Embryonic facial prominence (tissue), 1 donor: Measurements from ENCODE around the gene BLOC1S3.

Experiments
- DNase-seq: peaks from one replicate; pipeline ENCODE4 v3.0.0-alpha.2; 2016; ENCODE audit errors: extremely low spot score

The BLOC1S3 gene, protein sequence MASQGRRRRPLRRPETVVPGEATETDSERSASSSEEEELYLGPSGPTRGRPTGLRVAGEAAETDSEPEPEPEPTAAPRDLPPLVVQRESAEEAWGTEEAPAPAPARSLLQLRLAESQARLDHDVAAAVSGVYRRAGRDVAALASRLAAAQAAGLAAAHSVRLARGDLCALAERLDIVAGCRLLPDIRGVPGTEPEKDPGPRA

DNA sequence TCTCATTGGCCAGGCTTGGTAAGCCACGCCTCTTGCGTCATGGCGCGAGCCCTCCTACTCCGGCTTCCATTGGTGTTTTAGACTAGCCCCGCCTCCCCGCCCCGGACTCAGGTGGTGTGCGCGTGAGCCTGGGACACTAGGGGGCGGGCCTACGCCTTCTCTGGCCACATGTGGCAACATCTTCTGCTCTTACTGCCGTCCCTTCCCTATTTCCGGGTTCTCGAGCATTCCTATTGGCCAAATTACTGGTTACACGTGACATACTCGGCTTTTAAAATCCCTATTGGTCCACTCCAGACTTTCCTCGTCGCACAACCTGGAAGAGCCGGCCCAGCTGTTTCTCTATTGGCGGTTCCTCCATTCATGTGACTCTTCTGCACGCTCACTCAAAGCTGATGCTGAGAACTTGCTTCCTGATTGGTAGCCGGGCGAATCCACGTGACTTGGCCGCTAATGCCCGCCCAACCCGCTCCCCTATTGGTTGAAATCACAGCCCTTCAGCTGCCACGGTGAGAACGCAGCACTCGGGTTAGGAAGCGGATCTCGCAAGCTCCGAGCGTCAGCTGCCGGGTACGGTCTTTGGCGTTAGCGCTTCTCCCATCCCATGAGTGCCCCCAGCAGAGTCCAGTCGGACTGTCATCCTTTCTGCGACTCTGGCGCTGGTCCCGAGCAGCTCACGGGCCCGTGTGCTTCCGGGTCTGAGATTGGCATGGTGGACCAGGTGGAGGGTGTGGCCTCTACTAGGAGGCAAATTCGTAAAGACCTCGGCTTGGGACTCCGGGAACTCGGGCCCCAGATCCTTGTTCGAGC, at the start of gene BLOC1S3:
Gene BLOC1S3 (plus strand): TSS at position 523 of the 810 bp plus-strand sequence. CDS start 513 bp downstream, outside the sequence.
- peak; percentile 100 for DNase-seq

DNA sequence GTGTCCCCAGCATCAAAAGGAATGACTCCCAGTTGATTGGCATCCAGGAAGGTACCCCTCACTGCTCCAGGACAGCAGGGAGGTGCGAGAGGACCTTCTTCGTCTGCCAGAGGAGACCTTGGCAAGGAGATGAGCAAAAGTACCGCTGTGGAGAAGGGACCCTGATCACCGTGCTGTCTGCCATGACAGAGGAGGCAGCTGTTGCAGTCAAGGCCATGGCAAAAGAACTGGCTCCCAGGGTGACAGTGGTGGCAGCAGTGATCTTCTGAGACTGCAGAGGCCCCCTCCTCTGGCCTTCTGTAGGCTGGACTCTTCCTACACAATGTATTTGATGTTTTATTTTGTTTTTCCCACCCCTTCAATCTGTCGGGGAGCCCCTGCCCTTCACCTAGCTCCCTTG, 49.8 kb upstream of the BLOC1S3 start:
- DNase-seq, result no peak

DNA sequence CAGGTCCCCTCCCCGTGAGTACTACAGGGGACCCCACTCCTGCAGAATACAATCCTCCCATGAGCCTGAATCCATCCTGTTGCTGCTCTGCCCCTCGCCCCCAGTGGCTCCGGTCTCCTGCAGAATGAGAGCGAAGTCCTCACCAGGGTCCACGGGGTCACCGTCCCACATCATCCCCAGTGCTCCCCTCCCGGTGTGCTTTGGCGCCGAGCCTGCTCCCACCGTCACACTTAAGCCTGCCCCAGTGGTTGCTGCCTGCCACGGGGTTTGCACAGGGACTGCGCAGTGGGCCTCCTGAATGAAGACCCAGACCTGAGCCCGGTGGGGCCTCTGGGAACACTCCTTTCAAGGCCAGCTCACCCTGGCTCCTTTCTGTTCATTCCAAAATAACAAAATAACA, 48.3 kb upstream of the BLOC1S3 start:
- no peak for DNase-seq

DNA sequence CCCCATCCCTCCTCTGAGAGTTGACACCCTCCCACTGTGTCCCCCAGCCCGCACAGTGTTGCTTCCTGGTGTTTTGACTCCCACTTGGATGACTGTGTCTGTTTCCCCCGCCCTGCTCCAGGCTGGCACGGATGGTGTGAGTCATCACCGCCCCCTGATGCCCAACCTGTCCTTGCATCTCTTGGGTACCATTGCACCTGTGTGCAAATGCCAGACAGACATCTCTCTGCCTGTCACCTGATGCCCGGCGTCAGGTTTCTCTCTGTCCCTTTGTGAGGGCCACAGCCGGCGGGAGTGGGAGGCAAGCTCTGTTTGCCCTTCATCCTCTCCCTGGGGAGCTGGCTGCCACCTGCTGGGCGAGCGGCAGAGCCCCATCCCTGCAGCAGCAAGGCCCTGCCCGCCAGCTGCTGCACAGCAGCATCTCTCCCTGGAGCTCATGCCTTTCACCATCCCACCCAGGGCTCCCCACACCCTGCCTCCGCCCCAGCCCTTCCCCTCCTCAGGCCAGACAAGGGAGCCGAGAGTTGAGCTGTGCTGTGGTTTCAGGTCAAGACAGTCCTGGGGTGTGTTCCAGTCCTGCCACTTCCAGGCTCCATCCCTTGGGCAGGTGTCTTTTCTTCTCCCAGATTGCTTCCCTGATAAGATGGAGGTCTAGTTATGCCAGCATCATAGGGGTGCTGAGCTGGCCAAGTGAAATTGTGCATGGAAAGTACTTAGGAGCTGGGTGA, 47.5 kb upstream of the BLOC1S3 start:
- DNase-seq, result no peak

DNA sequence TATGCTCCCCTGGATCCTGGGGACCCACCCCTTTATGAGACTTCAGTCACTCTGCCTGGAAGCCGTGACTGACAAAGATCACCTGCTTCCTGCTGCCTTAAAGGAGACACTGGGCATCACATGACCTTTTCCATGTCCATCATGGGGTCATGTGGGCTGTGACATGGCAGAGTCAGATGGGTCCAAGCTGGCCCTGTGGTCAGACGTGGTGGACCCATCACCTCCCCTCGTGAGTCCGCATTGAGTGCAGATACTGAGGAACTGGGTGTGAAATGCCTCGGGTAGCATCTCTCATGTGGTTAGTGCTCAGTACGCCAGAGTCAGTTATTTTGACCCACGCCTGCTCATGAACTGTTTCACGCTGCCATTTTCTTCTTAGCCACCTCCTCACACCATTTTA, 44.9 kb upstream of the BLOC1S3 start:
- DNase-seq, result no peak

DNA sequence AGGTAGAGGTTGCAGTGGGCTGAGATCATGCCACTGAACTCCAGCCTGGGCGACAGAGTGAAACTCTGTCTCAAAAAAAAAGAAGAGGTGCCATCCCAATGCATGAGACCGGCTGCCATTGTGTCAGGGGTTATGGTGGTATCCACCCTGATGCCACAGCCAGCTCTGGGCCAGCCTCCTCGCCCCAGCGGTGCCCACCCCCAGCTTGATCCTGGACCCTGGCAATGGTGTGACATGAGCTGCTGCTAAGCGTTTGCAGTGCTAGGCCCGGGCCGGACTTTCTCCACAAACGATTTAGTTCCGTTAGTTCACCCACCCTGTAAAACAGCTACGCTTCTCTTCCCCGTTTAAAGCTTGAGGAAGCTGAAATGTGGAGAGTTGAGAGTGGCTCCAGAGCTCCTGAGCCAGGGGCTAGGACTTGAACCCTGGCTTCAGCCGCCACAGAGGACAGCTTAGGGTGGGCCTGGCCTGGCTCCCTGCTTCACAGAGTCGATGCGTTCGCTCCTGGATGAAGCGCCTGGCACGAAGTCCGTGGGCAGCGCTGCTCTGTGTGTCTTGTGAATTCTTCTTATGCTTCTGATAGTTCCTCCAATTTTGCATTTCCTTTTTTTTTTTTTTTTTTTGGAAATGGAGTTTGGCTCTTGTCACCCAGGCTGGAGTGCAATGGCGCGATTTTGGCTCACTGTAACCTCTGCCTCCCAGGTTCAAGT, 43.3 kb upstream of the BLOC1S3 start:
- no peak for DNase-seq

DNA sequence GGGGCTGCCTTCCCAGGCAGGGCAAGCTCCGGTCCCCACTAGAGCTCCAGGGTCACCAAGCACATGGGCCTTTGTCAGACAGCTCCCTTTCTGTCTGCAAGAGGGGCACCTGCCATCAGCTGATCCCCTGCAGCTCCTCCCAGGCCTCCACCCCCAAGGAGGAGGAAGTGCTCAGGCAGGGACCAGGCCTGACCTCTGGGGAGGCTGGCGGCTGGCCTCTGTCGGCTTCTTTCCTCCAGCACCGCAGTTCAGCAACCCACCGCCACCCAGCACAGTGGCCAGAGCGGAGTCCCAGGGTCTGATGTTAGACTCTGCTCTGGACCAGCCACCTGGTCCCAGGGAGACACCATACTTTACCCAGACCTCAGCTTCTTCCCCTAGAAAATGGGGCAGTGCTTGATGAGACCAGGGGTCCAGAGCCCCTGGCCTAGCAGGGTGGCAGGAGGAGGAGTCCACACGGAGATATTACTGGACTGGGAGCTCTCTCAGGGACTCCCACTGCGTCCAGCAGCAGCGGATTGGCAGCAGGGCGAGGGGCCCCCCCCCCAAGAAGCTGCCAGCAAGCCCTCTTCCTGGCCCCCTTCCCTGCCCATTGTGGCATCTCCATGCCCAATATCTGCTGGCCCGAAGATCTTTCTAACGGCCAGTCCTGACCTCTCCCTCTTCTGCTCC, 41.9 kb upstream of the BLOC1S3 start:
- no peak for DNase-seq

DNA sequence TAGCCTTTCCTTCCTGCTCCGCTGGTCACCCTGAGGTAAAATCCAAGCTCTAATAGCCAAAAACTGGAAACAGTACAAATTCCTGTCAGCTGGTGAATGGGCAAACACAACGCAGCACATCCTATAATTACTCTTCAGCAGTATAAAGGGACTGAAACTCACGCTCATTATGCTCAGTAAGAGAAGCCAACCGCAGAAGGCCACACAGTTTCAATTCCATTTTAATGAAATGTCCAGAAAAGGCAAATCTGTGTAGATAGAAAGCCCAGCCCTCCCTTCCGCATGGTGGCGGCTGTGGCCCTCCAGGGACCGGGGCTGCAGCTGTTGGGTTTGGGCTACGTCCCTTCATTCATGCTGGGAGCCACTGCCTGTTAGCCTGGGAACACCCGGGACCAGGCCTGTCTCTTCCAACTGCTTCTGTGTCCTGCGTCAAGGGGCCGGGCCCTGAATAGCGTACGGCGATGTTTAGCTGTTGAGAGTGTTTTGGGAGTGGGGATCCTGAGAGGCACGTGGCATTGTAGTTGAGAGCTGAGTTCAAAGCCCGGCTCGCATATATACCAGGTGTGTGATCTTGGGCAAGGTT, 41.3 kb upstream of the BLOC1S3 start:
- no peak for DNase-seq

DNA sequence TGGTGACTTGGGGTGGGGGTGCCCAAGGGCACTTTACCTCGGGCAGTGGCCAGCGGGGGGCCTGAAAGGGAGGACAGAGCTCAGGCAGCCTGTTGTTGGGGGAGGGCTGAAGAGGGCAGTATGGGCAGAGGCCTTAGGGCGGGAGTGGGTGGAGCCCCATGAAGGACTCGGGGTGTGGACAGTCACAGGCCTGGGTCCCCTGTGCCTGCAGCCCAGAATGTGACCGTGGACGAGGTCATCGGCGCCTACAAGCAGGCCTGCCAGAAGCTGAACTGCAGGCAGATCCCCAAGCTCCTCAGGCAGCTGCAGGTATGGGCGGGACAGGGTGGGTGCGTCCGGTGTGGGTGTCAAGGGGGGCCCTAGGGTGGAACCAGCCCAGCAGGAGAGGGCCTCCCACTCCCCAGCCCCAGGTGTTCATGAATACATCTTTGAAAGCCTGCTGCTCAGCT, 40.3 kb upstream of the BLOC1S3 start:
- DNase-seq, result no peak

DNA sequence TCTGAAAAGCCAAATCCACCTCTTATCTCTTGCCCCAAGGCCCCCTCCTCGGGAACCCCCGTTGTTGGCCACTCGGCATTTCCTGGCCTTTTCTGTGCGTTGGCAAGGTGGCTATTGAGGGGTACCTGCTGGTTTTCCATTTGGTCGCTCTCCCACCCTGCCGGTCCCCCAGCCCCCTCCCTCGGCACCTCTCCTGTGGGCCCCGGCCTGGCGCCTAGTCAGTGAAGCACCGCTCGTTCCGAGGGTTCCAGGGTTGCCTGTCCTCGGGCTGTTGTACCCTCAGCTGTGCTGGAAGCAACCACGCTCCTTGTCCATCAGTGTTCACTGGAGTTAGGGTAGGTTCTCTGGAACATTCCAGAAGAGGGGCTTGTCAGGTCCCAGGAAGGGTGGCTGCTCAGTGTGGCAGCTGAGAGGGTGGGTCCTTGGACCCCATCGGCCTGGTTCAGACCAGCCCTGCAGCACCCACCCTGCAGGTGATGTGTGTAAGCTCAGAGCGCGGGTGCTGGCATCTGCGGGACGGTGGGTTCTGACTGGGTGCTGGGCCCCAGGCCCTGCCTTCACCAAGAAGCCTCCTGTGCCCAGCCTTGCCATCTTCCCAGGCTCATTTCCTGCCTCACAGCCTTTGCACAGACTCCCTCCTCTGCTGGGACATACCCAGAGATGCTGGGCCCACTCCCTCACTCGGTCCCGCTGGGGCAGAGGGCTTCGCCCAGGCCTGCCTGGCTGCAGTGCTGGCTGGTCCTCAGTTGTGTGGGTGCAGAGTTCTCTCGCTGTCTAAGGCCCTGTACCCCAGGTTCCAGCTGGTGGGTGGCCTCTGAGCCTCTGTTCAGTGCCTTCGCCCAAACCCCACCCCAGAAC, 39.1 kb upstream of the BLOC1S3 start:
- no peak for DNase-seq

DNA sequence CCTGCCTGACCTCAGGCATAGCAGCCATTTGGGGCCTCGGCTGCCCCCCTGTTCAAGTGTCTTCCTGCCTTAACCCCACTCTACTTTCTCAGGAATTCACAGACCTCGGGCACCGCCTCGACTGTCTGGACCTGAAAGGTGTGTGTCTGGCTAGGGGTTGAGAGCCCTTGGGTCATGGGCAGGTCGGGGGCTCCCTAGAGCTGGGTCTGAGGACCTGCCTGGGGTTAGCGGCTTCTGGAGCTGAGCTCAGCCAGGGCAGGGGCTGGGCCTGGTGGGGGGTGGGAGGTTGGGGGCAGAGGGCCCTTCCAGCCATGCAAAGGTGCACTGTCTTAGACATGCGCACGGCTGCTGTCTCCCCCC, 38.5 kb upstream of the BLOC1S3 start:
- DNase-seq, result no peak

DNA sequence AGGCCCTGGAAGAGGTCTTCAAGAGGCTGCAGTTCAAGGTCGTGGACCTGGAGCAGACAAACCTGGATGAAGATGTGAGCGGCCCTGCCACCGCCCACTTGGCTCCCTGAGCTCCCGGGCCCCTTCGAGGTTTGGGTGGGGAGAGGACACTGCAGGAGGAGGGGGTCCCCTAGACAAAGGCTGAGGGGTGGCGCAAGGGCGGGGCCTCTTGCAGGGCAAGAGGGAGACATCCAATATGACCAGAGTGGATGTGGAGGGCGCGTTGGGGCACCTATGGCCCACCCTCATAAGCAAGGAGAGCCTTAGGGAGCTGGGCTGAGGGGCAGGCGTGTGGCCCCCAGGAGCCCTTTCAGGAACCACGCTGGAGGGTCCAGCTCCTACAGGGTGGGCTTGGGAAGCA, 38.1 kb upstream of the BLOC1S3 start:
- no peak for DNase-seq

DNA sequence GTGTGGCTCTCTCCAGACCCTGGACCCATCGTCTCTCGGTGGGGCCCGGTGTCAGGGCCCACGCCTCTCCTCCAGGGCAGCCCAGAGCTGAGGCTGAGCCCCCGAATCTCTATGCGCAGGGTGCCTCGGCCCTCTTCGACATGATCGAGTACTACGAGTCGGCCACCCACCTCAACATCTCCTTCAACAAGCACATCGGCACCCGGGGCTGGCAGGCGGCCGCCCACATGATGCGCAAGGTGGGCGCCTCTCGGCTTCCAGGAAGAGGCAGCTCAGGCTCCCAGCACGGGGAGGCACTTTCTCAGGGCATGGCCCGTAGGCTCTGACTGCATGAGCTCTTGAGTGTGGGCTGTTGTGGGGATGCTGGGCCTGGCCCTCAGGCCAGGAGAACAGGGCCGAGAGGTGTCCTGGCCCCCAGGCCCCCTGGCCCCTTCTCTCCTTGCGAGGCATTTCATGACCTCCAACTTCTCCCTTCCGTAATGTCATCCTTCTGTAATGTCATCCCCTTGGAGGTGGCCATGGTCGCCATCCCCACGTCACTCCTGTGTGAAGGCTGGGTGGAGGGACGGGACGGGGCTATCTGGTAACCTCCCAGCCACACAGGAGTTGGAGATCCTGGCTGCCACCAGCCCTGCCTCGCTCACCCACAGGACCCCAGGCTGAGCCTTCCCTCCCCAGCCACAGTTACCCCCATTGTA, 37.2 kb upstream of the BLOC1S3 start:
- no peak for DNase-seq

DNA sequence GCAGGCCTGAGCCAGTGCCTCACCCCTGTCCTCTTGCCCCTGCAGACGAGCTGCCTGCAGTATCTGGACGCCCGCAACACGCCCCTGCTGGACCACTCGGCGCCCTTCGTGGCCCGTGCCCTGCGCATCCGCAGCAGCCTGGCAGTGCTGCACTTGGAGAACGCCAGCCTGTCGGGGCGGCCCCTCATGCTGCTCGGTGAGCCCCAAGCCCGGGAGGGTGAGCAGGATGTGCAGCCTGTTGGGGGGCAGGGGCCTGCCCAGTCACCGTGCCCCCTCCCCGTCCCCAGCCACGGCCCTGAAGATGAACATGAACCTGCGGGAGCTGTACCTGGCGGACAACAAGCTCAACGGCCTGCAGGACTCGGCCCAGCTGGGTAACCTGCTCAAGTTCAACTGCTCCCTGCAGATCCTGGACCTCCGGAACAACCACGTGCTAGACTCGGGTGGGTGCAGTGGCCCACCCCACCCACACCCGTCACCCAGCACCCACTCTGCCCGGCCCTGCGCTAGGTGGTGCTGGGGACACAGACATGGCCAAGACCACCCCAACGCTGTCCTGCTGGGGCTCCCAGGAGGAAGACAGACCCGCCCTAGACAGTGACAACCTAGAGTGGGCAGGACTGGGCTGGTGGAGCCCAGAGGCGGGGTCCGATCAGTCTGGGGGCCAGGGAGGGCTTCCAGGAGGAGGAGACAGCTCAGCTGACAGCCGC, 36.4 kb upstream of the BLOC1S3 start:
- DNase-seq, result no peak

DNA sequence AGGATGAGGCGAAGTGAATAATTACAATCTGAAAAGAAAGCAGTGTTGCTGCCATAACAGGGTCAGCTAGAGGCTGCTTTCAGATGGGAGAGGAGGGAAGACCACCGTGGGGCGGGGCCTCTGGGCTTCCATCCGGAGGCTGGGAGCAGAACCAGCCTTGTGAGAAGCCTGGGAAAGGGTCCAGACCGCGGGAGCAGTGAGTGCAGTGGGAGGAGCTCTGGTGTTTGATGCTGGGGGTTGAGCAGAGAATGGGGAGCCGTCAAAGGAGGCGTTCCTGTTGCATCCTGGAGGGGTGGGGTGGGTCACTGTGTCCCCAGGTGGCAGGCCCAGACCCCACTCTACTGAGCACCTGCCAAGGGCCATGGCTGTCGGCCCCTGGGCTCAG, 35.9 kb upstream of the BLOC1S3 start:
- no peak for DNase-seq

DNA sequence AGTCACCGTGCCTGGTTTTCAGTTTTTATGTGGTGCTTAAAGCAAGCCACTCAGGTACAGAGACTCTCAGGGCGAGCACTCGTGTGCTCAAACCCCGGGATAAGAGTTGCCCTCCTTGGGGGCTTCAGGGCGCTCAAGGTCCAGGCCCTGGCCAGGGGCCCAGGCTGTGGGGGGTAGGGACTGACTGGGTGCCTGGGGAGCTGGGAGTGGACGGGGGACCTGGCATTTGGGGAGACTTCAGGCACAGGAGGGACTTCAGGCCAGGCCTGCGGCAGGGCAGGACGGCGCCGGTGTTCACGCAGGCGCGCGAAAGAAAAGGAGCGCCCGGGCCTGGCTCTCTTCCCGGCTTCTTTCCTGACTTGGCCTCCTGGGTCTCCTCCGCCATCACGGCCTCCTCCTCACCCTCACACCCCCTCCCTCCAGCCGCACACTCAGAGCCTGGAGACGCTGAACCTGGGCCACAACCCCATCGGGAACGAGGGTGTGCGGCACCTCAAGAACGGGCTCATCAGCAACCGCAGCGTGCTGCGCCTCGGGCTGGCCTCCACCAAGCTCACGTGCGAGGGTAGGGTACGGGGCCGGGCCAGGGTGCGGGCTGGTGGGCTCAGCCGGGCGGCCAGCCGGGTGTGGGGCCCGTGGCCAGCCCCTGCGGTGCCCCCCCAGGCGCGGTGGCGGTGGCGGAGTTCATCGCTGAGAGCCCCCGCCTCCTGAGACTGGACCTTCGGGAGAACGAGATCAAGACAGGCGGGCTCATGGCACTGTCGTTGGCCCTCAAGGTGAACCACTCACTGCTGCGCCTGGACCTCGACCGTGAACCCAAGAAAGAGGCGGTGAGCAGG, 33.9 kb upstream of the BLOC1S3 start:
- DNase-seq, result no peak

DNA sequence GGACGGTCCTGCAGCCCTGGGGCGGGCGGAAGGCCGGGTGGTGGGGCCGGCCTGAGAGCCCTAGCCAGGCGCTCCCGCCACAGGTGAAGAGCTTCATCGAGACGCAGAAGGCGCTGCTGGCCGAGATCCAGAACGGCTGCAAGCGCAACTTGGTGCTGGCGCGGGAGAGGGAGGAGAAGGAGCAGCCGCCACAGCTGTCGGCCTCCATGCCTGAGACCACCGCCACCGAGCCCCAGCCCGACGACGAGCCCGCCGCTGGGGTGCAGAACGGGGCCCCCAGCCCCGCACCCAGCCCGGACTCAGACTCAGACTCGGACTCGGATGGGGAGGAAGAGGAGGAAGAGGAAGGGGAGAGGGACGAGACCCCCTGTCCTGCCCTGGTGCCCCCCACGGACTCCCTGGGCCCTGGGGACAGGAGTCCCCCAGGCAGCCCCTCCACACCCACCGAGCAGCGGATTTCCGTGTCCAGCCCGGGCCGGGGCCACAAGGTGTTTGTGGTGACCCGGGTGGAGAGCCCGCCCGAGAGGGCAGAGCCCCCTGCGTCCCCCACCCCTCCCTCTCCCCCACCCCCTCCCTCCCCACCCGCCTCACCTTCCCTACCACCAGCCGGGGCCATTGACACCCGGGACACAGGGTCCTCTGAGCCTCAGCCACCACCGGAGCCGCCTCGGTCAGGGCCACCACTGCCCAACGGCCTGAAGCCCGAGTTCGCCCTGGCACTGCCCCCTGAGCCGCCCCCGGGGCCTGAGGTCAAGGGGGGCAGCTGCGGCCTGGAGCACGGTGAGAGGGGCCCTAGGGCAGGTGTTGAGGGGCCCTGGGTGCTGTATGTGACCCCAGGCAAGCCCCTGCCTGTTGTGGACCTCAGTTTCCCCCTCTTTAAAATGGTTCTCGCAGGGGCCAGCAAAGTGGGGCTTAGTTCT, 33.1 kb upstream of the BLOC1S3 start:
- DNase-seq, result no peak
